GM19238 (cell line): Measurements from ENCODE around the gene C3orf22.

Experiments used
- DNase-seq: peaks from one replicate; pipeline ENCODE4 v3.0.0; 2011; ENCODE audit warnings: low spot score; ENCODE audit not compliant: insufficient read length

Gene C3orf22

GRCh38 chr3:126528419-126528799 is 30.3 kb downstream of the C3orf22 start:
- DNase-seq: no peak

- no peak for DNase-seq
These were observed 31.1 kb downstream of the C3orf22 start for GRCh38 chr3:126527455-126528211.

GRCh38 chr3:126527006-126527405 is 31.7 kb downstream of the C3orf22 start:
- no peak for DNase-seq

- no peak for DNase-seq
These were observed 32.1 kb downstream of the C3orf22 start for GRCh38 chr3:126526668-126527005.

GRCh38 chr3:126525853-126526667 is 32.7 kb downstream of the C3orf22 start:
- no peak for DNase-seq

GRCh38 chr3:126525091-126525852 is 33.5 kb downstream of the C3orf22 start:
- no peak for DNase-seq

GRCh38 chr3:126524429-126524988 is 34.2 kb downstream of the C3orf22 start:
- DNase-seq: no peak

GRCh38 chr3:126523745-126524428 is 34.8 kb downstream of the C3orf22 start, which contains the start of gene CHST13:
Gene CHST13 (plus strand): TSS chr3:126524155. CDS start chr3:126524333, 178 bp downstream.
- no peak for DNase-seq

- DNase-seq: peak; percentile 67
These were observed 36.4 kb downstream of the C3orf22 start for GRCh38 chr3:126522363-126522788.

GRCh38 chr3:126521122-126521891 is 37.4 kb downstream of the C3orf22 start:
- no peak for DNase-seq

GRCh38 chr3:126519506-126520455 is 39.0 kb downstream of the C3orf22 start:
- DNase-seq: no peak

GRCh38 chr3:126518779-126519177 is 40.0 kb downstream of the C3orf22 start:
- DNase-seq: no peak

- DNase-seq: no peak
These were observed 40.5 kb downstream of the C3orf22 start for GRCh38 chr3:126517986-126518778.

- no peak for DNase-seq
These were observed 41.3 kb downstream of the C3orf22 start, which contains the start of gene UROC1 for GRCh38 chr3:126517291-126517951. Gene UROC1 (minus strand): TSS chr3:126517773. CDS start chr3:126517719, 54 bp downstream.

GRCh38 chr3:126516936-126517290 is 41.8 kb downstream of the C3orf22 start:
- DNase-seq: no peak

- DNase-seq: no peak
These were observed 42.4 kb downstream of the C3orf22 start for GRCh38 chr3:126516152-126516935.
